H9 (cell line): ENCODE results near the gene RIMBP2. TPM values are rescaled to one million over a fixed set of nuclear protein-coding genes. Genes with fewer than 3 reads are reported as not detected.

Experiments
- DNase-seq: peaks from one replicate; pipeline ENCODE4 v3.0.0-alpha.2; 2017
- H2AFZ ChIP-seq: one replicate; pipeline ENCODE4 v1.6.1; 2013; ENCODE audit warnings: mild to moderate bottlenecking, low read length, control low read depth, moderate library complexity
- H2AK5ac ChIP-seq: 2 replicates; pipeline ENCODE4 v1.6.1; 2013; ENCODE audit warnings: low read length, control low read depth, mixed read lengths; ENCODE audit not compliant: insufficient read length
- H2BK120ac ChIP-seq: one replicate; pipeline ENCODE4 v1.6.1; 2013; ENCODE audit warnings: low read depth, mild to moderate bottlenecking, low read length, control low read depth, inconsistent platforms; ENCODE audit not compliant: poor library complexity, severe bottlenecking
- H2BK12ac ChIP-seq: 2 replicates; pipeline ENCODE4 v1.6.1; 2013; ENCODE audit warnings: low read length, control low read depth, mixed read lengths, low read depth; ENCODE audit not compliant: insufficient read length
- H2BK15ac ChIP-seq: 2 replicates; pipeline ENCODE4 v1.6.1; 2013; ENCODE audit warnings: low read depth, low read length, control low read depth
- H2BK20ac ChIP-seq: one replicate; pipeline ENCODE4 v1.6.1; 2013; ENCODE audit warnings: low read depth, mild to moderate bottlenecking, low read length, control low read depth, inconsistent platforms; ENCODE audit not compliant: poor library complexity, severe bottlenecking
- H2BK5ac ChIP-seq: 2 replicates; pipeline ENCODE4 v1.6.1; 2013; ENCODE audit warnings: low read length, control low read depth, mixed read lengths; ENCODE audit not compliant: insufficient read length
- H3K14ac ChIP-seq: 2 replicates; pipeline ENCODE4 v1.6.1; 2013; ENCODE audit warnings: low read length, control low read depth; ENCODE audit not compliant: insufficient read depth
- H3K18ac ChIP-seq: 2 replicates; pipeline ENCODE4 v1.6.1; 2013; ENCODE audit warnings: low read depth, mild to moderate bottlenecking, mixed read lengths, low read length, control low read depth; ENCODE audit not compliant: insufficient read length
- H3K23ac ChIP-seq: 2 replicates; pipeline ENCODE4 v1.6.1; 2013; ENCODE audit warnings: low read length, control low read depth, mixed read lengths, low read depth; ENCODE audit not compliant: insufficient read length
- H3K23me2 ChIP-seq: 2 replicates; pipeline ENCODE4 v1.6.1; 2013; ENCODE audit warnings: low read depth, mild to moderate bottlenecking, mixed read lengths, low read length, control low read depth; ENCODE audit not compliant: insufficient read length, poor library complexity, severe bottlenecking
- H3K27ac ChIP-seq: 2 replicates; pipeline ENCODE4 v1.5.1; 2013; ENCODE audit warnings: low read length, control low read depth, mixed read lengths, low read depth; ENCODE audit not compliant: insufficient read length
- H3K27me3 ChIP-seq: 2 replicates; pipeline ENCODE4 v1.6.1; 2013; ENCODE audit warnings: low read length, control low read depth, inconsistent platforms; ENCODE audit not compliant: insufficient read depth
- H3K4ac ChIP-seq: 2 replicates; pipeline ENCODE4 v1.6.1; 2013; ENCODE audit warnings: low read depth, mild to moderate bottlenecking, control low read depth, inconsistent platforms, low read length, moderate library complexity
- H3K4me1 ChIP-seq: 2 replicates; pipeline ENCODE4 v1.6.1; 2013; ENCODE audit warnings: low read length, control low read depth, inconsistent platforms; ENCODE audit not compliant: insufficient read depth
- H3K4me2 ChIP-seq: 2 replicates; pipeline ENCODE4 v1.6.1; 2013; ENCODE audit warnings: low read length, control low read depth, mixed read lengths; ENCODE audit not compliant: insufficient read length, insufficient read depth
- H3K56ac ChIP-seq: 2 replicates; pipeline ENCODE4 v1.6.1; 2013; ENCODE audit warnings: low read depth, mild to moderate bottlenecking, mixed read lengths, low read length, control low read depth; ENCODE audit not compliant: insufficient read length
- H3K79me1 ChIP-seq: 2 replicates; pipeline ENCODE4 v1.6.1; 2013; ENCODE audit warnings: low read depth, mild to moderate bottlenecking, moderate library complexity, low read length, control low read depth, inconsistent platforms; ENCODE audit not compliant: insufficient read depth, poor library complexity, severe bottlenecking
- H3K79me2 ChIP-seq: 2 replicates; pipeline ENCODE4 v1.6.1; 2013; ENCODE audit warnings: low read length, control low read depth, inconsistent platforms; ENCODE audit not compliant: insufficient read depth
- H3K9ac ChIP-seq: 2 replicates; pipeline ENCODE4 v1.6.1; 2013; ENCODE audit warnings: low read length, control low read depth, mixed read lengths; ENCODE audit not compliant: insufficient read length; ENCODE audit errors: extremely low read depth
- H3K9me3 ChIP-seq: one replicate; pipeline ENCODE4 v1.6.1; 2013; ENCODE audit warnings: low read depth, low read length, inconsistent platforms; ENCODE audit not compliant: control insufficient read depth
- H3T11ph ChIP-seq: one replicate; pipeline ENCODE4 v1.6.1; 2013; ENCODE audit warnings: mild to moderate bottlenecking, low read length, control low read depth, inconsistent platforms
- H4K20me1 ChIP-seq: one replicate; pipeline ENCODE4 v1.6.1; 2013; ENCODE audit not compliant: control insufficient read depth, insufficient read length, insufficient read depth
- H4K5ac ChIP-seq: 2 replicates; pipeline ENCODE4 v1.6.1; 2013; ENCODE audit warnings: low read depth, mild to moderate bottlenecking, mixed read lengths, low read length, control low read depth; ENCODE audit not compliant: insufficient read length
- H4K8ac ChIP-seq: replicated peaks from 2 replicates; pipeline ENCODE4 v1.6.1; 2013; ENCODE audit warnings: low read length, control low read depth, mixed read lengths, low read depth; ENCODE audit not compliant: insufficient read length
- H4K91ac ChIP-seq: 2 replicates; pipeline ENCODE4 v1.6.1; 2013; ENCODE audit warnings: low read depth, mild to moderate bottlenecking, moderate library complexity, mixed read lengths, low read length, control low read depth; ENCODE audit not compliant: insufficient read length
- H3K27ac Mint-ChIP-seq, 3 experiments: 2 replicates in 2 of 3; 3 replicates in 1 of 3; pipeline ENCODE4 v1.8.0; 2020 to 2021; ENCODE audit warnings: mixed read lengths in 3 of 3, mild to moderate bottlenecking in 1 of 3, moderate library complexity in 1 of 3
- H3K27me3 Mint-ChIP-seq: 2 replicates; pipeline ENCODE4 v1.8.0; 2021; ENCODE audit warnings: low read depth, mild to moderate bottlenecking, moderate library complexity, mixed read lengths
- H3K36me3 Mint-ChIP-seq, 3 experiments: 2 replicates in 2 of 3; 3 replicates in 1 of 3; pipeline ENCODE4 v1.8.0; 2020 to 2021; ENCODE audit warnings: low read depth in 3 of 3, mixed read lengths in 3 of 3; ENCODE audit not compliant: insufficient read depth in 1 of 3
- H3K4me1 Mint-ChIP-seq, 2 experiments: 2 replicates each; pipeline ENCODE4 v1.8.0; 2020; ENCODE audit warnings: mixed read lengths in 2 of 2
- H3K4me3 Mint-ChIP-seq, 2 experiments: 2 replicates in 1 of 2; 3 replicates in 1 of 2; pipeline ENCODE4 v1.8.0; 2020 to 2021; ENCODE audit warnings: mild to moderate bottlenecking in 2 of 2, mixed read lengths in 2 of 2, moderate library complexity in 1 of 2
- H3K9me3 Mint-ChIP-seq, 2 experiments: 2 replicates in 1 of 2; 3 replicates in 1 of 2; pipeline ENCODE4 v1.8.0; 2020; ENCODE audit warnings: mild to moderate bottlenecking in 2 of 2, mixed read lengths in 2 of 2, moderate library complexity in 1 of 2
- CTCF ChIP-seq: fragments of 200-600 bp; sonication (generic); conservative IDR thresholded peaks from 3 replicates; pipeline ENCODE4 v1.8.0; 2021; ENCODE audit warnings: antibody characterized with exemption, mild to moderate bottlenecking
- WGBS: extraction: QIAGEN DNeasy Blood & Tissue Kit; methylation state at CpG from one replicate; pipeline ENCODE4 v1.1.7; 2013; ENCODE audit warnings: missing lambda C conversion rate, low lambda C conversion rate, mixed read lengths; ENCODE audit not compliant: insufficient read length; ENCODE audit errors: extremely low coverage; 5-methylcytosine and 5-hydroxymethylcytosine counted together
- total RNA-seq: library from RNA; stranded (reverse); gene quantifications from 2 replicates; pipeline ENCODE4 v1.2.1, GENCODE V29; 2021

RIMBP2 gene
- total RNA-seq, 1 experiment from 2014 or later, result 0.70 TPM

- H2BK120ac ChIP-seq, result no peak overlapping the region
- no peak overlapping the region for H2AK5ac ChIP-seq
- H3K4me1 ChIP-seq, result no peaks in the 10 kb centered on the region
- no peak overlapping the region for H3K18ac ChIP-seq
- H2BK15ac ChIP-seq, result no peak overlapping the region
- no peak overlapping the region for H3K4ac ChIP-seq
- peaks cover 0 to 5% (median 2%) of the 10 kb centered on the region in 3 experiments; a peak in 2 of 7 replicates for H3K36me3 Mint-ChIP-seq
- no peak overlapping the region for H2BK5ac ChIP-seq
- no peak overlapping the region for H3T11ph ChIP-seq
- no peak overlapping the region for H3K4me3 Mint-ChIP-seq
- H2BK12ac ChIP-seq, result no peak overlapping the region
- no peak overlapping the region for H4K5ac ChIP-seq
- H3K4me1 Mint-ChIP-seq, result peaks cover 5 to 16% of the 10 kb centered on the region in 2 experiments; a peak in 3 of 4 replicates
- H2BK20ac ChIP-seq, result no peak overlapping the region
- no peak overlapping the region for H3K27ac Mint-ChIP-seq
- H3K14ac ChIP-seq, result no peak overlapping the region
- no peak overlapping the region for H3K9ac ChIP-seq
- H4K8ac ChIP-seq, result no peak overlapping the region
- no peaks in the 10 kb centered on the region for H3K79me1 ChIP-seq
- H4K91ac ChIP-seq, result no peak overlapping the region
- H3K23ac ChIP-seq, result no peak overlapping the region
- WGBS, result no CpG with 5 or more reads among the region's 9 CpGs
- no peaks in the 10 kb centered on the region for H3K23me2 ChIP-seq
- no peaks in the 10 kb centered on the region for H3K27me3 ChIP-seq
- H3K9me3 Mint-ChIP-seq, result peaks cover 6% of the 10 kb centered on the region in 2 experiments; a peak in 4 of 5 replicates
- no peak for DNase-seq
- no peak overlapping the region for H3K27ac ChIP-seq
- H2AFZ ChIP-seq, result no peak overlapping the region
- no peak for TF ChIP-seq CTCF
- no peak overlapping the region for H3K4me2 ChIP-seq
- no peaks in the 10 kb centered on the region for H3K9me3 ChIP-seq
- no peaks in the 10 kb centered on the region for H4K20me1 ChIP-seq
- no peaks in the 10 kb centered on the region for H3K79me2 ChIP-seq
- H3K27me3 Mint-ChIP-seq, result peaks cover 6% of the 10 kb centered on the region
- no peak overlapping the region for H3K56ac ChIP-seq
These were observed 60.2 kb downstream of the RIMBP2 start for GRCh38 chr12:130655881-130656280.
